OCI-LY7 (cell line): Measurements from ENCODE around the gene KCTD7. TPM values are rescaled to one million over a fixed set of nuclear protein-coding genes. Genes with fewer than 3 reads are reported as not detected.
"Not testable (repeated sequence)": the region's sequence is repeated elsewhere in the genome, so short reads cannot be mapped to it uniquely, and the experiment has no call there.

Experiments
- BruUV-seq: library from RNA; stranded (reverse); fragments of 400-500 nt; replicated peaks from 2 replicates; lab custom pipeline; 2021; lab: Mats Ljungman, UMichigan
- CTCF ChIA-PET: fragments of 300-600 bp; sonication (Branson Sonifier 250); formaldehyde crosslinking; loops from one replicate; lab custom pipeline; 2022; ENCODE audit warnings: antibody characterized with exemption; ENCODE audit not compliant: unreplicated experiment; lab: Charles Lee
- POLR2A ChIA-PET: fragments of 300-600 bp; sonication (Branson Sonifier 250); formaldehyde crosslinking; loops from one replicate; lab custom pipeline; 2022; ENCODE audit warnings: antibody characterized with exemption; lab: Charles Lee
- DNase-seq: peaks from one replicate; pipeline ENCODE4 v3.0.0-alpha.2; 2015; ENCODE audit warnings: low spot score
- H2AFZ ChIP-seq: fragments of 200-600 bp; sonication (generic), shearing (Covaris generic); 2 replicates; pipeline ENCODE4 v1.6.1; 2014; ENCODE audit warnings: mild to moderate bottlenecking, antibody characterized with exemption, low read length, moderate library complexity
- H3K27ac ChIP-seq: fragments of 200-600 bp; sonication (generic); 2 replicates; pipeline ENCODE4 v1.5.1; 2014; ENCODE audit warnings: mixed run types, low read depth, mild to moderate bottlenecking, moderate library complexity, low read length, inconsistent platforms; ENCODE audit not compliant: poor library complexity, severe bottlenecking
- H3K36me3 ChIP-seq: fragments of 200-600 bp; sonication (generic); 2 replicates; pipeline ENCODE4 v1.6.1; 2014; ENCODE audit warnings: mild to moderate bottlenecking, antibody characterized with exemption, low read length, moderate library complexity, mixed read lengths; ENCODE audit not compliant: insufficient read depth
- H3K4me1 ChIP-seq: fragments of 200-600 bp; sonication (generic); 2 replicates; pipeline ENCODE4 v1.5.1; 2014; ENCODE audit warnings: mild to moderate bottlenecking, low read length; ENCODE audit not compliant: insufficient read depth, poor library complexity, severe bottlenecking
- H3K4me2 ChIP-seq: fragments of 200-600 bp; sonication (generic); 2 replicates; pipeline ENCODE4 v1.6.1; 2014; ENCODE audit warnings: mild to moderate bottlenecking, low read length
- H3K4me3 ChIP-seq: fragments of 200-600 bp; sonication (generic); 2 replicates; pipeline ENCODE4 v1.5.1; 2014; ENCODE audit warnings: mild to moderate bottlenecking, low read depth, low read length; ENCODE audit not compliant: poor library complexity, severe bottlenecking
- H3K79me2 ChIP-seq: fragments of 200-600 bp; sonication (generic); 2 replicates; pipeline ENCODE4 v1.6.1; 2016; ENCODE audit warnings: low read depth, mild to moderate bottlenecking, low read length, moderate library complexity, mixed read lengths; ENCODE audit not compliant: insufficient read depth
- H3K9me2 ChIP-seq: fragments of 200-600 bp; sonication (generic); 2 replicates; pipeline ENCODE4 v1.6.1; 2016; ENCODE audit warnings: mild to moderate bottlenecking, low read length, mixed read lengths; ENCODE audit not compliant: insufficient read depth
- H3K9me3 ChIP-seq: fragments of 200-600 bp; sonication (generic); 2 replicates; pipeline ENCODE4 v1.6.1; 2014; ENCODE audit warnings: mild to moderate bottlenecking, mixed run types, low read length, mixed read lengths
- H4K20me1 ChIP-seq: fragments of 200-600 bp; sonication (generic); 2 replicates; pipeline ENCODE4 v1.6.1; 2014; ENCODE audit warnings: mild to moderate bottlenecking, antibody characterized with exemption, low read length, moderate library complexity, mixed read lengths; ENCODE audit not compliant: insufficient read depth
- EZH2phosphoT487 ChIP-seq: fragments of 200-600 bp; sonication (generic); IDR thresholded peaks from 2 replicates; pipeline ENCODE4 v1.6.1; 2018; ENCODE audit warnings: low read depth, borderline replicate concordance, mild to moderate bottlenecking, mixed run types, antibody characterized with exemption, low read length, moderate library complexity, mixed read lengths
- intact Hi-C: fragments of 100-400 bp; cut with micrococcal nuclease; formaldehyde crosslinking; loops from one replicate; pipeline ENCODE4 v1.10.0; 2022; ENCODE audit not compliant: unreplicated experiment
- total RNA-seq, 2 experiments: library from RNA; depleted of rRNA in 1 of 2; stranded (reverse); fragments of >200 nt in 1 of 2; shearing (Covaris generic) in 1 of 2; gene quantifications; 2 replicates each; pipeline ENCODE4 v1.2.3, GENCODE V29; 2014 to 2022
- TF ChIP-seq, protein P1 (sequence below): fragments of 200-600 bp; sonication (generic); conservative IDR thresholded peaks from 2 replicates; pipeline ENCODE4 v1.5.1; 2014; ENCODE audit warnings: mild to moderate bottlenecking, antibody characterized with exemption, low read length, moderate library complexity, mixed read lengths

KCTD7 gene
- total RNA-seq, 2 experiments from 2014 or later: 40.5 to 41.8 TPM

DNA sequence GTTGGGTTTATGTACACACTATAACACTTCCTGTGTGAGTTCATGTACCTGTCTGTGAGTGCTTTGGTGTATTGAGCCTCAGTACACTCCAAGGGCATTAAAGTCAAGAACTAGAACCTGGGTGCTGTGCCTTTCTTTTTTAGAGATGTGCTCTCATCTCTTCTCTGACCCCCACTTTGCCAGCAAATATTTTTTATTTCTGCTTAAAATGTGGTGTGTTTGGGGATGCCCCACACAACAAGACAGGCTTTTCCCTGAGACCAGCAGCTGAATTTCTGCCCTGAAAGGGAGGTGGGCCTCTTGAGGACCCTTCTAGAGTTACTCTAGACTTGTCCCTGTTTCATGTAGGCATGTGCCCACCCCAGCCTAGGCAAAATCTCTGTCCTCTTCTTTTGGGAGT lies 14.3 kb downstream of the KCTD7 start:
- peak overlapping the region; percentile 19 for H3K27ac ChIP-seq
- H3K9me3 ChIP-seq: no peaks in the 10 kb centered on the region
- H3K9me2 ChIP-seq: no peaks in the 10 kb centered on the region
- no peak for DNase-seq
- POLR2A ChIA-PET: interaction anchor here (1.3 to 4.5 kb wide), 3 partner anchors 8 to 12 kb away, joined by 8 to 20 read pairs (median 9); no protein-coding TSS in a partner anchor
- no peaks in the 10 kb centered on the region for H4K20me1 ChIP-seq
- H3K4me1 ChIP-seq: peaks cover 25% of the 10 kb centered on the region
- intact Hi-C loops: no loop called here
- no peaks in the 10 kb centered on the region for H3K79me2 ChIP-seq
- peak overlapping the region; percentile 55 for H3K4me2 ChIP-seq
- TF ChIP-seq EZH2phosphoT487: no peak
- TF ChIP-seq, protein P1, sequence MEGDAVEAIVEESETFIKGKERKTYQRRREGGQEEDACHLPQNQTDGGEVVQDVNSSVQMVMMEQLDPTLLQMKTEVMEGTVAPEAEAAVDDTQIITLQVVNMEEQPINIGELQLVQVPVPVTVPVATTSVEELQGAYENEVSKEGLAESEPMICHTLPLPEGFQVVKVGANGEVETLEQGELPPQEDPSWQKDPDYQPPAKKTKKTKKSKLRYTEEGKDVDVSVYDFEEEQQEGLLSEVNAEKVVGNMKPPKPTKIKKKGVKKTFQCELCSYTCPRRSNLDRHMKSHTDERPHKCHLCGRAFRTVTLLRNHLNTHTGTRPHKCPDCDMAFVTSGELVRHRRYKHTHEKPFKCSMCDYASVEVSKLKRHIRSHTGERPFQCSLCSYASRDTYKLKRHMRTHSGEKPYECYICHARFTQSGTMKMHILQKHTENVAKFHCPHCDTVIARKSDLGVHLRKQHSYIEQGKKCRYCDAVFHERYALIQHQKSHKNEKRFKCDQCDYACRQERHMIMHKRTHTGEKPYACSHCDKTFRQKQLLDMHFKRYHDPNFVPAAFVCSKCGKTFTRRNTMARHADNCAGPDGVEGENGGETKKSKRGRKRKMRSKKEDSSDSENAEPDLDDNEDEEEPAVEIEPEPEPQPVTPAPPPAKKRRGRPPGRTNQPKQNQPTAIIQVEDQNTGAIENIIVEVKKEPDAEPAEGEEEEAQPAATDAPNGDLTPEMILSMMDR: no peak
- H3K4me3 ChIP-seq: peak overlapping the region; percentile 8
- BruUV-seq: no TSS peak
- H2AFZ ChIP-seq: no peak overlapping the region
- CTCF ChIA-PET: interaction anchor here (1.3 kb wide), 2 partner anchors 14 to 16 kb away, joined by 4 read pairs; partner anchors contain the start of gene KCTD7
- H3K36me3 ChIP-seq: peaks cover 90% of the 10 kb centered on the region

DNA sequence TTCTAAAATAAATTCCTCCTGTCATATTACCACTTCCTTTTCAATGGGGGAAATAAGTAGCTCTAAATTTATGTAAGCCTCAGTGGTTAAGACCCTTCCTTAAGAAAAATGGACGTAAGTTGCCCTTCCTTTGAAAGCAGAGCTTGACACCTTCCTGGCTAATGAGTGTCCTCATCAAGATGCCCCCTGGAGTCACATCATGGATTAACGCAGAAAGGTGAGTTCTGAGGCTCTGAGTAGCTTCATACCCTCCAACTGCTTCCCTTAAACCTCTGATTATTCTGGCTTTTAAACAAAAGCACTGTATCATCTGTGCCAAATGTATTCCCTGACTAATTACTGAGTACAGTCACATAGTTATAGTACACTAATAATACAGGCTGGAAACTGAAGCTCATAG lies 14.7 kb downstream of the KCTD7 start:
- H3K36me3 ChIP-seq: peaks cover 90% of the 10 kb centered on the region
- no peaks in the 10 kb centered on the region for H3K9me3 ChIP-seq
- no peak for TF ChIP-seq EZH2phosphoT487
- TF ChIP-seq, protein P1: peak; percentile 51
- POLR2A ChIA-PET: interaction anchor here (0.9 to 4.5 kb wide), 5 partner anchors 9 to 84 kb away, joined by 3 to 20 read pairs (median 8); partner anchors contain the start of gene KCTD7
- H3K4me2 ChIP-seq: peak overlapping the region; percentile 55
- no TSS peak for BruUV-seq
- intact Hi-C loops: no loop called here
- H3K79me2 ChIP-seq: no peaks in the 10 kb centered on the region
- peaks cover 25% of the 10 kb centered on the region for H3K4me1 ChIP-seq
- no peak overlapping the region for H2AFZ ChIP-seq
- peak overlapping the region; percentile 8 for H3K4me3 ChIP-seq
- peak overlapping the region; percentile 19 for H3K27ac ChIP-seq
- DNase-seq: peak; percentile 20
- CTCF ChIA-PET: interaction anchor here (1.3 kb wide), 2 partner anchors 14 to 17 kb away, joined by 4 read pairs; partner anchors contain the start of gene KCTD7
- H3K9me2 ChIP-seq: no peaks in the 10 kb centered on the region
- no peaks in the 10 kb centered on the region for H4K20me1 ChIP-seq

DNA sequence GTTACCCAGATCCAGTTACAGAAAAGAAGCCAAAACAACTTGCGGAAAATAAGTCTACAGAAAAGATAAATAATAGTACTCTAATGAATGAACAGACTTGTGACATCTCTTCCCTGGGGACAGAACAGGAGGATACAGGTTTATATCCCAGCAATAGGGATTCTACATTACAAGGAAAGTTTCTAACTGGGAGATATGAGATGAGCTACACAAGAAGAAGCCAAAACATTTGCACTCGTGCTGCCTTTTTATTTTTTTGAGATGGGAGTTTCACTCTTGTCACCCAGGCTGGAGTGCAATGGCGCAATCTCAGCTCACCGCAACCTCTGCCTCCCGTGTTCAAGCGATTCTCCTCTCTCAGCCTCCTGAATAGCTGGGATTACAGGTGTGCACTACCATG lies 22.3 kb downstream of the KCTD7 start:
- H3K9me2 ChIP-seq, H3K4me2 ChIP-seq, CTCF ChIA-PET, DNase-seq, BruUV-seq, H2AFZ ChIP-seq, H4K20me1 ChIP-seq, H3K9me3 ChIP-seq, H3K4me3 ChIP-seq, H3K4me1 ChIP-seq, H3K27ac ChIP-seq: not testable (repeated sequence)
- intact Hi-C loops: loop anchor here (5.0 kb wide), 1 partner anchor 94 kb away; no protein-coding TSS in a partner anchor
- H3K36me3 ChIP-seq: peaks cover 16% of the 10 kb centered on the region
- POLR2A ChIA-PET: interaction anchor here (0.7 to 0.8 kb wide), 2 partner anchors 9 to 20 kb away, joined by 3 read pairs; no protein-coding TSS in a partner anchor
- peaks cover 24% of the 10 kb centered on the region; the same call in 1 of the 2 replicates for H3K79me2 ChIP-seq
